Suppressor macrophage treated with lipopolysaccharide for 4 hours (primary cell): ENCODE results near the gene KDM6B.
A peak's percentile ranks its signal among the peaks of the same experiment; 100 is the strongest.

Experiments
- DNase-seq: peaks from one replicate; pipeline ENCODE4 v3.0.0-alpha.2; 2020

KDM6B gene

GRCh38 chr17:7842380-7843256, 8.6 kb downstream of the KDM6B start:
- peak; percentile 98 for DNase-seq

- DNase-seq = no peak
Measured at GRCh38 chr17:7843257-7843535, 9.2 kb downstream of the KDM6B start.

DNA sequence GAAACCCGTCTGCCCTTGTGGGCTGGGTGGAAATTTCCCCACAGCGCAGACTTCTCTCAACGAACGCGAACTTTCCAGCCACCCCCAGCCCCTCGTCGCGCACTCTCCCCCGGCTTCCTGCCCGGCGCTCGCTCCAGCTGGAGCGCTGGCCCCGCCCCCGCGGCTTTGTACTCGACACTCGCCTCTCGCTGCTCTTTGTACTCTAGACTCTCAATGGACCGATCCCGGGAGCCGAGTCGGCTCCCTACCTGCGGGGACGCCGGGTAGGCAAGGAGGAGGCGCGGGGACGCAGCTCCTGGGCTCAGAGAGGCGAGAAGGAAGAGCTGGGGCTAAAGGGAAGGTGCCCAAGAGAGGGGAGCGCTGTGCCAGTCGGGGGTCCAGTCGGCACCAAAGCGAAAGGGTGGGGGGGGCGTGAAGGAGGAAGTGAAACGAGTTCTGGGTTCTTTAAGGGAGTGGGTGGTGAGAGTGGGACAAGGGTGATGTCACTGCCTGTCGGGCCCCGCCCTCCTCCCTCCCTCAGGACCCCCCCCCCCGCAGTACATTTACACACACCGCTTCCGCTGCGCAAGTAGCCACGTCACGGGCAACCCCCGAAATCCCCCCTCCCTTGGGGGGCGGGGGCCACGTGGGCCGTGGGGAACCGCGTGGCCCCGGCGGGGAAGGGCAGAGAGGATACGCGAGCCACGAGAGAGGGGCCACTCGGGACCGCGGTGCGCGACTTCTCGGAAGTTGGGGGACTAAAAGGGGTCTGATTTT, 9.7 kb downstream of the KDM6B start:
- peak; percentile 97 for DNase-seq

- DNase-seq = peak; percentile 96
Measured at GRCh38 chr17:7844292-7845154, 10.5 kb downstream of the KDM6B start.

DNA sequence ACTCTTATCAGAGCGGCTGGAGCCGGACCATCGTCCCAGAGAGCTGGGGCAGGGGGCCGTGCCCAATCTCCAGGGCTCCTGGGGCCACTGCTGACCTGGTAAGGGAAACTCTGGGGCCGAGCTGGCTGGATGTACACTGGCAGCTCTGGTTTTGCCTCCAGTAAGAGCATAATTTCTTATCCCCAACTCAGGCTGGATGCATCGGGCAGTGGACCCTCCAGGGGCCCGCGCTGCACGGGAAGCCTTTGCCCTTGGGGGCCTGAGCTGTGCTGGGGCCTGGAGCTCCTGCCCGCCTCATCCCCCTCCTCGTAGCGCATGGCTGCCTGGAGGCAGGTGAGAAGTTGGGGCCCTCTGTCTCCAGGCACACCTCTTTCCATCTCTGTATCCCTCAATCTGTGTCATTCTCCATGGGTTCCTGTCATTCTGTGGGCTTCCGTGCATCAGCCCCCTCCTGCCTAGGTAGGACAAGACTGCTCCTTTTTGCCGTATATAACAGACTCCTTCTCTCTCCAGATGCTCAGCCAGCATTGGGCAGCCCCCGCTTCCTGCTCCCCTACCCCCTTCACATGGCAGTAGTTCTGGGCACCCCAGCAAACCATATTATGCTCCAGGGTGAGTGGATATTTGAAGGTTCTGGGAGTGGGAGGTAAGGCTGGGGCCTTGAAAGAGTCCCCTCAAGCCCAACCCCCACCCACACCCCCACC, 11.5 kb downstream of the KDM6B start:
- DNase-seq = no peak

GRCh38 chr17:7846063-7846735, 12.2 kb downstream of the KDM6B start:
- no peak for DNase-seq

DNA sequence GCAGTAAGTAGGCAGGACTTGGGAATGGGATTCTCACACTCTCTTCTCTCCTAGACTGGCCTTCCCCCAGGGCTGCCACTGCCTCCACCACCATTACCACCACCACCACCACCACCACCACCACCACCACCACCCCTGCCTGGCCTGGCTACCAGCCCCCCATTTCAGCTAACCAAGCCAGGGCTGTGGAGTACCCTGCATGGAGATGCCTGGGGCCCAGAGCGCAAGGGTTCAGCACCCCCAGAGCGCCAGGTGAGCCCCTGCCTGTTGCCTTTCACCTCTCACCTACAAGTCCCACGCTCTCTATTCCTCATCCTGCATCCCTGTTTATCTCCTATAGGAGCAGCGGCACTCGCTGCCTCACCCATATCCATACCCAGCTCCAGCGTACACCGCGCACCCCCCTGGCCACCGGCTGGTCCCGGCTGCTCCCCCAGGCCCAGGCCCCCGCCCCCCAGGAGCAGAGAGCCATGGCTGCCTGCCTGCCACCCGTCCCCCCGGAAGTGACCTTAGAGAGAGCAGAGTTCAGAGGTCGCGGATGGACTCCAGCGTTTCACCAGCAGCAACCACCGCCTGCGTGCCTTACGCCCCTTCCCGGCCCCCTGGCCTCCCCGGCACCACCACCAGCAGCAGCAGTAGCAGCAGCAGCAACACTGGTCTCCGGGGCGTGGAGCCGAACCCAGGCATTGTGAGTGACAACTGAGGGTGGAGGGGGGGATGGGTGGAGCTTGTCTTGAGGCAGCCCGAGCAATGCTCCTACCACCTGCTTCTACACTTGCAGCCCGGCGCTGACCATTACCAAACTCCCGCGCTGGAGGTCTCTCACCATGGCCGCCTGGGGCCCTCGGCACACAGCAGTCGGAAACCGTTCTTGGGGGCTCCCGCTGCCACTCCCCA, 13.0 kb downstream of the KDM6B start:
- no peak for DNase-seq

DNA sequence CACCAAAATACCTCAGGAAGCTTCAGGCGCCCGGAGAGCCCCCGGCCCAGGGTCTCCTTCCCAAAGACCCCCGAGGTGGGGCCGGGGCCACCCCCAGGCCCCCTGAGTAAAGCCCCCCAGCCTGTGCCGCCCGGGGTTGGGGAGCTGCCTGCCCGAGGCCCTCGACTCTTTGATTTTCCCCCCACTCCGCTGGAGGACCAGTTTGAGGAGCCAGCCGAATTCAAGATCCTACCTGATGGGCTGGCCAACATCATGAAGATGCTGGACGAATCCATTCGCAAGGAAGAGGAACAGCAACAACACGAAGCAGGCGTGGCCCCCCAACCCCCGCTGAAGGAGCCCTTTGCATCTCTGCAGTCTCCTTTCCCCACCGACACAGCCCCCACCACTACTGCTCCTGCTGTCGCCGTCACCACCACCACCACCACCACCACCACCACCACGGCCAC, 14.1 kb downstream of the KDM6B start:
- no peak for DNase-seq

- DNase-seq = no peak
Measured at GRCh38 chr17:7848739-7849129, 14.7 kb downstream of the KDM6B start.

DNA sequence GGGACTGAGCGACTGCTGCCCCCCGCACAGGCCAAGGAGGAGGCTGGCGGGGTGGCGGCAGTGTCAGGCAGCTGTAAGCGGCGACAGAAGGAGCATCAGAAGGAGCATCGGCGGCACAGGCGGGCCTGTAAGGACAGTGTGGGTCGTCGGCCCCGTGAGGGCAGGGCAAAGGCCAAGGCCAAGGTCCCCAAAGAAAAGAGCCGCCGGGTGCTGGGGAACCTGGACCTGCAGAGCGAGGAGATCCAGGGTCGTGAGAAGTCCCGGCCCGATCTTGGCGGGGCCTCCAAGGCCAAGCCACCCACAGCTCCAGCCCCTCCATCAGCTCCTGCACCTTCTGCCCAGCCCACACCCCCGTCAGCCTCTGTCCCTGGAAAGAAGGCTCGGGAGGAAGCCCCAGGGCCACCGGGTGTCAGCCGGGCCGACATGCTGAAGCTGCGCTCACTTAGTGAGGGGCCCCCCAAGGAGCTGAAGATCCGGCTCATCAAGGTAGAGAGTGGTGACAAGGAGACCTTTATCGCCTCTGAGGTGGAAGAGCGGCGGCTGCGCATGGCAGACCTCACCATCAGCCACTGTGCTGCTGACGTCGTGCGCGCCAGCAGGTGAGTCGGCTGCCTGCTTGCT, 15.2 kb downstream of the KDM6B start:
- DNase-seq = no peak

DNA sequence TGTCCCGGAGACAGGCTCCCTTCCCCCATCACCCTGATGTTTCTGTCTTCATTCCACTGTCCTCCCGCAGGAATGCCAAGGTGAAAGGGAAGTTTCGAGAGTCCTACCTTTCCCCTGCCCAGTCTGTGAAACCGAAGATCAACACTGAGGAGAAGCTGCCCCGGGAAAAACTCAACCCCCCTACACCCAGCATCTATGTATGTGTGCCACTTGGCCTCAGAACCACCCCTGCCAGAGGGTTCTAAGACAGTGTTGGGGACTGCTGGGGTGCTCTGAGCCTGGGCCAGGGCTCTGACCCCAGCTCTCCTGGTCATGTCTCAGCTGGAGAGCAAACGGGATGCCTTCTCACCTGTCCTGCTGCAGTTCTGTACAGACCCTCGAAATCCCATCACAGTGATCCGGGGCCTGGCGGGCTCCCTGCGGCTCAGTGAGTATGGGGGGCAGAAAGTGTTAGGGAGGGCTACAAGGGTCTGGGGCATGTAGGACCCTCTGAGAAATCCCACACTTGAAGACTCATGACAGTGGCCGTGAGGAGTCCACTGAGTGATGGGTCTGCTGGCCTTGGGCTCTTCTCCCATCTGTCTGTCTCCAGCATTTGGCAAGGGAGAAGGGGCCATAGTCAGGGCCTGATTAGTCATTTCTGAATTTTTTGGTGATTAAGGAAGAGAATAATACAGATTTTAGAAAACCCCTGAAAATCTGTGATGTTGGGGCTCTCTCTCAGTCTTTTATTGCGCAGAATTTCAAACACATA, 15.9 kb downstream of the KDM6B start:
- DNase-seq = no peak

GRCh38 chr17:7850701-7851437, 16.9 kb downstream of the KDM6B start:
- DNase-seq = no peak

DNA sequence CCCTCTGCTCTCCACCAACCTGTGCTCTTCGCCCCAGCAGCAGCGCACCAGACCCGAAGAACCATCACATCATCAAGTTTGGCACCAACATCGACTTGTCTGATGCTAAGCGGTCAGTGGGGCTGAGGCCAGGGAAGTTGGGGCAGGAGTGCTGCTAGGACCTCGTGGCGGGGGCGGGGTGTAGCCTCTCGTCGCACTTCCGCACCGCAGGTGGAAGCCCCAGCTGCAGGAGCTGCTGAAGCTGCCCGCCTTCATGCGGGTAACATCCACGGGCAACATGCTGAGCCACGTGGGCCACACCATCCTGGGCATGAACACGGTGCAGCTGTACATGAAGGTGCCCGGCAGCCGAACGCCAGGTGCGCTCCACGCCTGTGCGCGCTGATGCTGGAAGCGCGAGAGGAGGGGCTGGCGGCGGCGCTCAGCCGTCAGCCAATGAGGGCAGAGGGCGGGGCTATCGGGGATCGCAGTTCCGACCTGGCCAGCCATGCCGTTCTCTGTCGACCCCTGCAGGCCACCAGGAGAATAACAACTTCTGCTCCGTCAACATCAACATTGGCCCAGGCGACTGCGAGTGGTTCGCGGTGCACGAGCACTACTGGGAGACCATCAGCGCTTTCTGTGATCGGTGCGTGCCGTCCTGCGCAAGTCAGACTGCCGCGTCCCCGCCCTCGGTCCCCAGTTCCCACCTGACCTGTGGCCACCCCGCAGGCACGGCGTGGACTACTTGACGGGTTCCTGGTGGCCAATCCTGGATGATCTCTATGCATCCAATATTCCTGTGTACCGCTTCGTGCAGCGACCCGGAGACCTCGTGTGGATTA, 17.6 kb downstream of the KDM6B start:
- DNase-seq = peak; percentile 90

DNA sequence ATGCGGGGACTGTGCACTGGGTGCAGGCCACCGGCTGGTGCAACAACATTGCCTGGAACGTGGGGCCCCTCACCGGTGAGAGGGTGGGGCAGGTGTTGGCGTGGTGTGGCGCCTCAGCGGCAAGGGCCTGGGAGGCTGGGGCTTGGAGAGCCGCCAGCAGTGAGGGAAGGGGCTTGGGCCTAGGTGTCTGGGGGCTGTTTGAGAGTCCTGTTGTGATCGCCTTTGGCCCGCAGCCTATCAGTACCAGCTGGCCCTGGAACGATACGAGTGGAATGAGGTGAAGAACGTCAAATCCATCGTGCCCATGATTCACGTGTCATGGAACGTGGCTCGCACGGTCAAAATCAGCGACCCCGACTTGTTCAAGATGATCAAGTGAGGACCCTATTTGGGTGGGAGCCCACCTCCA, 18.2 kb downstream of the KDM6B start:
- no peak for DNase-seq

DNA sequence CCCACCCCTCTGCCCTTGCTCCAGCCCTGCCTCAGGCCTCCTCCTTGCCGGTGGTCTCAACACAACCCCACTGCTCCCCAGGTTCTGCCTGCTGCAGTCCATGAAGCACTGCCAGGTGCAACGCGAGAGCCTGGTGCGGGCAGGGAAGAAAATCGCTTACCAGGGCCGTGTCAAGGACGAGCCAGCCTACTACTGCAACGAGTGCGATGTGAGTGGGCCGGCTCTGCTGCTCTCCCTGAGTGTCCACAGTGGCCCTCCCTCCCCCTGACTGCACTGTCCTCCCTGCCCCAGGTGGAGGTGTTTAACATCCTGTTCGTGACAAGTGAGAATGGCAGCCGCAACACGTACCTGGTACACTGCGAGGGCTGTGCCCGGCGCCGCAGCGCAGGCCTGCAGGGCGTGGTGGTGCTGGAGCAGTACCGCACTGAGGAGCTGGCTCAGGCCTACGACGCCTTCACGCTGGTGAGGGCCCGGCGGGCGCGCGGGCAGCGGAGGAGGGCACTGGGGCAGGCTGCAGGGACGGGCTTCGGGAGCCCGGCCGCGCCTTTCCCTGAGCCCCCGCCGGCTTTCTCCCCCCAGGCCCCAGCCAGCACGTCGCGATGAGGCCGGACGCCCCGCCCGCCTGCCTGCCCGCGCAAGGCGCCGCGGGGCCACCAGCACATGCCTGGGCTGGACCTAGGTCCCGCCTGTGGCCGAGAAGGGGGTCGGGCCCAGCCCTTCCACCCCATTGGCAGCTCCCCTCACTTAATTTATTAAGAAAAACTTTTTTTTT, 19.1 kb downstream of the KDM6B start:
- DNase-seq = no peak

GRCh38 chr17:7853691-7854038, 19.6 kb downstream of the KDM6B start:
- no peak for DNase-seq

GRCh38 chr17:7854078-7854777, 20.2 kb downstream of the KDM6B start:
- no peak for DNase-seq
